ENCODE measurements around the gene STX16.

STX16 gene

GRCh38 chr20:58652606-58653294, 1.7 kb downstream of the STX16 start:
- DNase-seq (ENCODE audit: low spot score), result no peak

DNA sequence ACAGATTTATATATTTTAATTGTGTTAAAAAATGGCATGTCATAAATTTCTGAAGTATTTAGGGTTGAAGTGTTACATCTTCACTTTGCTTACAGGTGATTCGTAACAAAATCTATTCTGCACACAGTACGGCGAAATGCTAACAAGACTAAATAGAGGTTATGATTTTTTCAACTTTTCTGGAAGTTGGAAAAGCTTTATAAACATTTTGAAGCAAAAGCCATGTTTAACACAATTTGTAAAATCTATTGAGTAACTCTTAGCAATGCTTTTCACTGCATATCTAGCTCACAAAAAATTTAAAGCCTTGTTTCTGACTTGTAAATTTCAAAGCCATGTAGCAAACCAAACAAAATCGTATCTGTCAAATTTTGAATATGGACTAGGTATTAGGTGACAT, 3.3 kb downstream of the STX16 start:
- no peak for DNase-seq (ENCODE audit: low spot score)

GRCh38 chr20:58655328-58656107, 4.4 kb downstream of the STX16 start:
- no peak for DNase-seq (ENCODE audit: low spot score)

DNA sequence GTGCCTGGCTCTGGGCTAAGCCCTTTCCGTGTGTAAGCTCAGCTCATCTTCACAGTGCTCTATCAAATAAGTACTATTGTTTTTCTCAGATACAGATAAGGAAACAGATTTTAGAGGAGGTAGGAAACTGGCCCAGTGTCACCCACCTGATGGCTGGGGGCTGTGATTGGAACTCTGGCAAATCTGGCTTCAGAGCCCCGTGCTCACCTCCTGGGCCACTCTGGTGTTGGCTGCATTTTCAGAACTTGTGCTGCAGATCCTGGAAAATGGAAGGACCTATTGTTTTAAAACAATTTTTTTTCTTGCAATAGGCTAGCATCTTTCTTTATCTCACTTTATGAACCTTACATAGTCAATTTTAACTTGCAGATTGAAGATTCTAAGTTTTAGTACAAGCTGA, 5.7 kb downstream of the STX16 start:
- DNase-seq (ENCODE audit: low spot score), result no peak

DNA sequence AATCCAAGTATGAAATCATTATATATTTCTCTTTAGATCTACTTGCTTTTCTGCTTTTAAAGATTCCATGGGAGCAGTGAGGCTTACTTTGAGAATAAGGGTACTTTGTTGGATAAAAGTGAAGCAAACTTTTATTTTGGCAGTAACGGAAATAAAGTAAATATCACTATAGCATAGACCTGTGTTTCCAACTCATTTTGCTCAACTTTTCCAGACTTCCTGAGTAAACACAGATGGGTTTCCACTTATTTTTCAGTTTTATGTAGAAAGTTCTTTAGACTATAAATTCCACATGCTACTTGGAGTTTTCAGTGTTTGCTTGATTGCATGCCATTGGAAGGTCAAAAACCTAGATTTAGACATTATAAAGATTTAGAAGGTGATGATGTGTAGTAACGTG, 6.2 kb downstream of the STX16 start:
- DNase-seq (ENCODE audit: low spot score), result no peak

DNA sequence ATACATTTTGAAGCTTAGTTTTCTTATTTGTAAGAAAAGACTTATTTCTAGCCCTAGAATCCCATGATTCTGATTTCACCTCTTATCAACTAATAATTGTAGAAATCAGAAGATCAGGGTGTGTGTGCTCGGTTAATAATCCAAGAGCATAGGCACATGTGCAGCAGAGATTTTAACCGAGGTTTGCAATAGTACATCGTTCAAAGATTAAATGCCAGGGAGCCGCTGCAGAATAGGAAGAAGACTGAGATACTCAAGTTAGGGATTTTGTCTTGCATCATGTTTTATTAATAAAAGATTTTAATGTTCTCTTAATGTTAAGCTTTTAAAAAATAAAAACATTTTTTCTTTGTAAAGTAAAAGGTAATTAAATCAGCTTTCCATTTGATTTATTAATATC, 6.9 kb downstream of the STX16 start:
- DNase-seq (ENCODE audit: low spot score), result no peak

DNA sequence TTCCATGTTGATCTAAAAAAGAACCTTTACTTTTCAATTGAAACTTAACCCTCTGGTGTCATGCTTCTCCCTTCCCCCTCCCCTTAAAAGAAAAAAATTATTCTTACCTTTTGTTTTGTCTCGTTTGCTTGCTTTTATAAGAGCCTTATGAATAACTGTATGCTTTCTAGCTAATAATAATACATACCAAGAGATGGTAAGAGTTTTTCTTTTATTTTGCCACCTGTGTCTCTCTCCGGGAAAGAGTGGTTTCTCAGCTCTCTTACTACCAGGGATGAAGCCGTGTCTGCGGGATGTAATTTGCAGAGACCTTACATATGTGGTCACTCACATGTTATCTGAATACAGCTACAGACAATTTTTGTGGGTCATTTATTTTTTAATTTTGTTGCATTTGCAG, 7.7 kb downstream of the STX16 start:
- DNase-seq (ENCODE audit: low spot score), result no peak

DNA sequence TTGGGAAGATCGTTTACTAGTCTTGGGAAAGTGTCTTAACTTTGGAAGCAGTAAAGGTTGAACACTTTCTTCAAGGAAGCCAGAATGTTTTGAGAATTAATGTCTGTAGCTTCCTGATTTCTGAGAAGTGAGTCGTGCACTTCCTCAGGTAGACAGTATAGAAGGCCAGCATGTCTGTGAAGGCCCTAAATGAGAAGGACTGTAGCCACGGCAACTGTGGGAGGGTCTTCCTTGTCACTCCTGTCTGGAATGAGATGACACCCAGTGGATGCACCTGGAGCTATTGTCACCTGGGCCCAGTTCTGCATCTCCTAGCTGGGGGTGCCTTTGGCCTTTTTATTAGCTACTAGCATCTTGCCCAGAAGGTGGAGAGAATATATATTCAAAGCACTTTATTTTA, 8.8 kb downstream of the STX16 start:
- no peak for DNase-seq (ENCODE audit: low spot score)

DNA sequence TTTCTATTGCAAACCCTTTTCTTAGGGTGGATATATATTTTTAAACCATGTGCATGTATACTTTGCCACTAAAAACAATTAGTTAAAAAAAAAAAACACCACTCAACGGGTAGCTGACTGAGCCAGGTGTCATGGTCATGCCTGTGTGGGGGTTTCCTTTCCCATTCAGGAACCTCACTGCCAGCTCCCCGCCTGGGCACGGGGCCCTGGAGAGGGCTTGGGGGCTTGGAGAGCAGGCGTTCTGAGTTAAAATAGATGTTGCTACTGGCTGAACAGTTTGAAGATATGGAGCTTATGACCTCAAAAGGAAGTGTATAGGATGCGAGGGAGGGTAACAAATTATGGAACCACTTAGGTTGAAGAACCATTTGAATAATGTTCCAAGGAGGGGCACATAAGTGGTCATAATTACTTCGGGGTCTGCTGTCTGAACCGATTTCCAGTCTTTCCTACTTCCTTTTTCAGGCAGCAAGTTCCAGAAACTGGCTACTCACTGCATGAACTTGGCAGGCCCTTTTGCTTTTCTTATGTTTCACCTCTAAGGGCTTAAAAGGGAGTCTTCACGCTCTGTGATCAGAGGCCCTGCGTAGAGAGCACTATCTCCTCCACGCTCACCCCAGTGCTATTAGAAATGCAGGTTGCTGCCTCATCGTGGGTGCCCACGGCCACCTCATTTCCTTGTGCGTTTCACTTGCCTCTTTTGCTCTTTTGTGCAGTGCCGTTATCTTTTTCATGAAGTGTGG, 9.9 kb downstream of the STX16 start:
- DNase-seq (ENCODE audit: low spot score), result no peak

- no peak for DNase-seq (ENCODE audit: low spot score)
These were observed 10.8 kb downstream of the STX16 start for GRCh38 chr20:58661598-58662473.

- no peak for DNase-seq (ENCODE audit: low spot score)
These were observed 13.2 kb downstream of the STX16 start for GRCh38 chr20:58664331-58664730.

GRCh38 chr20:58664883-58665282, 13.8 kb downstream of the STX16 start:
- DNase-seq (ENCODE audit: low spot score), result no peak

DNA sequence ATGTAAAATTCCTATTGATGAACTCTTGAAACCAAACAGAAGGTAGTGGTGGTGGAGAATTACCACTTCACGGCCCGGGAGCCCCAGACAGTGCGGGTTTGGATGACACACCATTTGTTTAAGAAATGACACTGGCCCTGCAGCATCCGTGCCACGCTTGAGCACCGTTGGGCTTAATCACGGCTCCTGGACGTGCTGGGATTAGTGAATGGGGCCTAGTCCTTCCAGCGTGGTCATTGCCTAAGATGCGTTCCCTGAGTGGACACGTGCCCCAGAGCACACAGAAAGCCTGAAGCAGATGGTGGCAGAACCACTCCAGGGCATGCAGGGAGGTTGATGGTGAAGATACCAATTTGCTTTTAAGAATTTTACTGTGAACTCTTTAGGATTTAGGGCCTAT, 14.5 kb downstream of the STX16 start:
- no peak for DNase-seq (ENCODE audit: low spot score)

GRCh38 chr20:58666702-58667101, 15.6 kb downstream of the STX16 start:
- DNase-seq (ENCODE audit: low spot score), result no peak

- DNase-seq (ENCODE audit: low spot score), result no peak
These were observed 16.9 kb downstream of the STX16 start for GRCh38 chr20:58667975-58668374.

DNA sequence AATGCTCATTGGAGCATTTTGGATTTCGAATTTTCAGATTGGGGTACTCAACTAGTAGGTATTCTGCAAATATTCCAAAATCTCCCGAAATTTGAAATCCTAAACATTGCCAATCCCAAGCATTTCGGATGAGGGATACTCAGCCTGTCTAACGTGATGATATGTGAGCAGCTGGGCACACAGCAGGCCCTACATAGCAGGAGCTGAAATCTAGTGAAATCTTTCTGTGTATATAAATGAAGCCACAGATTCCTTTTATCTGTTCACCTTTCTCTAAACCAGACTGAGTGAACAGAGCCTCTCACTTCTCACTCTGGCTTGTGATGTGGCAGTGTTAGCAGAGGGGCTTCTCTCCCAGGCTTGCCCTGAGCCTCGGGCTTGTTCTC, 17.8 kb downstream of the STX16 start:
- no peak for DNase-seq (ENCODE audit: low spot score)

DNA sequence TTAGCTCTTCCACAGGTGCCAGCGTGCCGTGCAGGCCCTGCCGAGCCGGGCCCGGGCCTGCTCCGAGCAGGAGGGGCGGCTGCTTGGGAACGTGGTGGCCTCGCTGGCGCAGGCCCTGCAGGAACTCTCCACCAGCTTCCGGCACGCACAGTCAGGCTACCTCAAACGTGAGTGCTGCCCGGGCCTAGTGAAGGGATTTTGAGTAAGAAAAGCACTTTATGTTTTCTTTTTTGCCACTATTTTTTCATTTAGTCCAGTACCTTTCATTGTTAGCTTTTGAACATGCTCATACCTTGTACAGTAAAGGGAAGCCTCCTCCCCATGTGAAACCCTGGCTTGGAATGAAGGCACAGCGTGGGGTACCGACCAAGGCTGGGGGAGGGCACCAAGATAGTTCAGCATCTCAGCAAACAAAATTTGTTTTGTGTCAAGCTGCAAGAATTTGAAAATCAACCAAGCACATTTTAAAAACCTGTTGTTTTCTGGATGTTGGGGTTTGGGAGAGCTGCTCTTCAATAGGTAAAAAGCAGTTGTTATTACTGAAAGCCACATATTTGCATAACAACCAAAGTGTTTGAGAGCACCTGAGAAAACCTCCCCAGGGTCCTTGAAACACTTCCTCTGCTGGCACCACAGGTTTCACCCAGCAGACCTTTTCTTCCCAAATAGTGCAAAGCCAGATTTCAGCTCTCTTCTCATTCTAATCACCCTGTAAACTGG, 18.4 kb downstream of the STX16 start:
- no peak for DNase-seq (ENCODE audit: low spot score)

DNA sequence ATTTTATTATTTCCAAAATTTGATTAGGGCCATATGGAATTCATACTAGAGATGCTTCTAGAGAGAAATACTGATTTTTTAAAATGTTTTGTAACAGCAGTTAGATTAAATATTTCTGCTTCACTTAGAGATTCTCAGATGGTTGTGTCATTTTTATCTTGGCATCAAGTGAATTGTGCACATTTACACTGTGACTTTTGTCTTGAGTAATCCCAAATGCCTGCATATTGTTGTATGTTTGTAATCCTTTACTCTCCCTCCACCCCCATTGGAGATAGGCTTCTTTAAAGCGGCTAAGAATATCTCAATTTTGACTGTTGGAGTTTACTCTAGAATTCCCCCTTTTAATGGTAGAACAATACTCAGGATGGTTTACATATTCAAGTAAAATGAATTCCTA, 19.0 kb downstream of the STX16 start:
- DNase-seq (ENCODE audit: low spot score), result peak; percentile 58

DNA sequence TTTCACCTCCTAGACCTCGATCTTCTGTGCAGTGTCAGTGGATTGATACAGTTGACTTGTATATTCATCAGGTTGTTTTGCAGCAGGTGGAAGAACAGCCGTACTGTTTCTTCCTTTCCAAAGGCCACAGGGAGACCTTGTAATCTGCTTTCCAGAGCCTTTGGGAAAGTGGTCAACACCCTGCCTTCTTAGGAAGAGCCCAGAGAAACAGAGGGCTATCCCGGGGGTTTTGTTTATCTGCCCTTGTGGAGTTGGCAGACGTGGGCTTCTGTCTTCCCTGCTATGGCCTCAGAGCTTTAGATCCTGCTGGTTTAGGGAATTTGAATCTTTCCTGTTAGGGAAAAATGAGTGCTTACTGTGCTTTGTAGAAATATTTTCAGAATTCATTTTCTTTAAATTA, 19.6 kb downstream of the STX16 start:
- no peak for DNase-seq (ENCODE audit: low spot score)

DNA sequence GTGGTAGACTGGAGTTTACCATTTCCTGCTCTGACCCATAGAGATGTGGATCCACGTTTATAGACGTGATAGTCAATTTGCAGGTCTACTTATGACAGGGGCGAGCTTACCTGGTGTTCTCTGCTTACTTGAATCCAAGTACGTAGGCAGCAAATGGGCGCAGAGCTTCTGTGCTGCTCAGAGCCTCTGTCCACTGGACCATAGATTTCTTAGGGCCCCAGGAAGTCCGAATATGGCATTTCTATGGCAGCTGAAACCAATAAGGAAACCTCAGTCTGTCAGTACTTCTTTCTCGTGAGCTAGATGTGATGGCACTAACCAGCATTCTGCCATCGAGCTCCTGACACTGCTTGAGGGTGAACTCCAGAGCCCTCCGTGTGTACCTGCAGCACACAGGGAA, 22.0 kb downstream of the STX16 start:
- no peak for DNase-seq (ENCODE audit: low spot score)

- no peak for DNase-seq (ENCODE audit: low spot score)
These were observed 24.1 kb downstream of the STX16 start for GRCh38 chr20:58675146-58675584.
